Measurements from ENCODE around the gene SRGAP1.

GRCh38 chr12:63985945-63986344 is 141.4 kb downstream of the SRGAP1 start:
- TF ChIP-seq TAF1 (IDR thresholded peaks at IDR 0.05; ENCODE audit: borderline replicate concordance, low read depth, low read length) (no peak), POLR2A (IDR thresholded peaks at IDR 0.05; ENCODE audit: low read depth, low read length) (no peak)
